GM18951 (cell line): ENCODE measurements around the gene RHBDL1.

ENCODE experiments used
- POLR2A ChIP-seq: IDR thresholded peaks from 4 replicates; pipeline ENCODE4 v1.6.1; 2011; ENCODE audit warnings: mild to moderate bottlenecking; ENCODE audit not compliant: insufficient read length, insufficient read depth; ENCODE audit errors: extremely low read depth
- in situ Hi-C: fragments of 300-500 bp; cut with MboI; formaldehyde crosslinking; loops from one replicate; pipeline ENCODE4 v1.12.0; 2022; ENCODE audit warnings: low sequenced_read_pairs, mixed read lengths, inconsistent platforms; ENCODE audit not compliant: unreplicated experiment

Gene RHBDL1

DNA sequence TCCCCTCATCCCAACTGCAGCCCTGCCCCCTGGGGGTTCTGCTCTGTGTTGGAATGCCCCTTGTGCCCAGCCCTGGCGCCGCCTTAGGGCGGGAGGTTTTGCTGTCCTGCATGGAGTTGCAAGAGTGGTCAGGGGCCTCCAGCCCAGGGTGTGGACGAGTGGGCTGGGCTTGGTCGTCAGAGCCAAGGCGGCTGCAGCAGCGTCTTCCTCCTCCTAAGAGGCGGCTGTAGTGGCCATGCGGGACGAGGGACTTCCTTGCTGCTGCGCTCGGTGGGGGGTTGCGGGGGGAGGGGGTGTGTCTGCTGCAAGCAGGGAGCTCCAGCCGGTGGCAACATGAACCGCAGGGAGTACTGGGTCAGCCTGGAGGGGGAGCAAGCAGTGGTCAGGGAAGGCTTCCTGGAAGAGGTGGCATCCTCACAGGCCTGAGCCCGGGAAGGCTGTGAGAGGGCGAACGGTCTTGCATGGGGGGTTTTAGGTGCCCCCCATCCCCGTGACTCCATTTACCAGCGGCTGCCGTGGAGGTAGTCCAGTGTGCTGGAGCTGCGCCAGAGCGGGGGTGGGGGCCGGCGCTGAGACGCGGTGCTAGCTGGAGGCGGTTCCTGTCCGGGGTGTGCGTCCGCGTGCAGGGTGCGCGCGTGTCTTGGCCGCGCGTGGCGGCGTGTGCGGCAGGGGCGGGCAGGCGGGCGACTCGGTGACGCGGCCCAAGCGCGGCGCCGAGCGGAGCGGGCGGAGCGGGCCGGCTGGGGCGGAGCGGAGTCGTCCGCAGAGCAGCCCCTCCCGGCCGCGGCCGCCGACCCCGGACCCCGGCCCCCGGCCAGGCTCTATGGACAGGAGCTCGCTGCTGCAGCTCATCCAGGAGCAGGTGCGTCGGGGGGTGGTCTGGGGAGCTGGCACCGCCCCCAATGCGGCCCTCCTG is at the start of gene RHBDL1:
TSS of gene RHBDL1 (plus strand) at position 704 of the 916 bp plus-strand sequence. CDS start at position 824, 120 bp downstream.
- in situ Hi-C loops = no loop called here
- no peak for TF ChIP-seq POLR2A

DNA sequence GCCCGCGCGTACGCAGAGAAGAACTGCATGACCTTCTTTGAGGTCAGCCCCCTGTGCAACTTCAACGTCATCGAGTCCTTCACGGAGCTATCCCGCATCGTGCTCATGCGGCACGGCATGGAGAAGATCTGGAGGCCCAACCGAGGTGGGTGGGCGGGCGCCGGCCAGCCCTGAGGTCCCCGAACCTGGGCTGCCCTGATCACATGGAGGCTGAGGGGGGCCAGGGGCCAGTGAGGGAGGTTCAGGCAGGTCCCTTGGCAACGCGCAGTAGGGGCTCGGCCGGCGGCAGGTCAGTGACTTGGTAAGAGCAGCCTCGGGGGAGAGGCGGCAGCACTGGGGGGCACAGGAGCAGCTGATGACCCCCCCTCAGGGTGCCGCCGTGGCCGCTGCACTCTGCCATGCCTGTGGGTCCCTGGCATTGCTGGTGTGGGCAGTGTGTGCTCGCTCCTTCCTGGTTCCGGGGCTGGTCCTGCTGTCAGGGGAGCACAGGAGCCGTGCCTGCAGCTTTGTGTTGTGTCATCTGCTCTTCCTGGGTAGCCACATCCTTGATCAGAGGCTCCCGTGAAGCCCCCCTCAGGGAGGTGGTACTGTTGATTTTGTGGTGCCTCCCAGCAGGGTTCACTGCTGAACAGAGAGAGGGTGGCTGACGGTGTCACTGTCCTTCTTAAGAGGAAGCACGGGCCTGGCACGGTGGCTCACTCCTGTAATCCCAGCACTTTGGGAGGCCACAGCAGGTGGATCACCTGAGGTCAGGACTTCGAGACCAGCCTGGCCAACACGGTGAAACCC is 49.3 kb upstream of the RHBDL1 start:
- in situ Hi-C loops = no loop called here

DNA sequence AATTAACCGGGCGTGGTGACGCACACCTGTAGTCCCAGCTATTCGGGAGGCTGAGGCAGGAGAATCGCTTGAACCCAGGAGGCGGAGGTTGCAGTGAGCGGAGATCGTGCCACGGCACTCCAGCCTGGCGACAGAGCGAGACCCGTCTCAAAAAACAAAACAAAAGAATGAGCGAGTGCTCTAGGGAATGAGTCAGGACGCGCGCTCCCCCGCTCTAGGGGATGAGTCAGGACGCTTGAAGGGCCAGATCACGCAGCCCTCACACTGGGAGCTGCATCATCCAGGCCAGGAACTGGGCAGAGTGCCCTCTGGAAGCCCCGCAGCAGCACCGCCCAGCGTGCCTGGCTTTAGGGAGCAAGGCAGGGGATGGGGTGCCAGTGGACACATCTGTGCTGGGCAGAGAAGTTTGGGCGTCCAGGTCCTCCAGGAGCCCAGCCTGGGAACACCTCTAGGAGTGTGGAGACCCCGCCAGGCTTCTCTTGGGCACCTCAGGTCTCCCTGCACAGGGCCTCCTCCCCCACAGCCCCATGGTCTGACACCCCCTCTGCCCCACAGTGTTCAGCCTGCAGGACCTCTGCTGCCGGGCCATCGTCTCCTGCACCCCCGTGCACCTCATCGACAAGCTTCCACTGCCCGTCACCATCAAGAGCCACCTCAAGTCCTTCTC is 48.6 kb upstream of the RHBDL1 start:
- no peak for TF ChIP-seq POLR2A
- in situ Hi-C loops = no loop called here

More for the DNA sequence above, 49.3 kb upstream of the RHBDL1 start:
- TF ChIP-seq POLR2A = no peak

DNA sequence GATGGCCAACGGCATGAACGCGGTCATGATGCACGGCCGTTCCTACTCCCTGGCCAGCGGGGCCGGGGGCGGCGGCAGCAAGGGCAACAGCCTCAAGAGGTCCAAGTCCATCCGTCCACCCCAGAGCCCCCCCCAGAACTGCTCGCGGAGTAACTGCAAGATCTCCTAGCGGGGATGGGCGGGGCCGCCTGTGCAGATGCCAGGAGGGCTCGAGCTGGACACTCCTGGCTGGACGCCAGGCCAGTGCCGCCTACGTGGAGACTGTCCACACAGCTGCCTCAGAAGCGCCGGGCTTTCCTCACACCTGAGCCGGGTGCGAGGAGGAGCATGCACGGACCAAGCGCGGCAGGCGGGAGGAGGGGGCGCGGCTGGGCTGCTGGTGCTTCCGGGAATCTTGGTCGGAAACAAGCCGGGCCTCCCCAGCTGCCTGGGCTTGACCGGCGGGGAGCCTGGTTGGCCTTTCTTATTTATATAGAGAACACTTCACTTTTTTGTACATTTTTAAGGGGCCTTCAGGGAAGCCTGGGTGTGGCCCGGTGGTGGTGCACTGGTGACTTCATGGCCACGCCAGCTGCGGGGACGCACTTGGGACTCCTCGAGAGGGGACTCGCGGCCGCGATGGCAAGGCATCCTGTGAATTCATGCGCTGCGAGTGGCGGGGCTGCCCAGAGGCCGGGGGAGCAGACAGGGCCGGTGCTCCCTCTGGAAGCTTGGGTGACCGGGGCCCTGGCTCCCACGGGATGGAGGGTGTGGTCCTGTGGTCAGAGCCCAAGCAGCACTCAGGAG is 47.8 kb upstream of the RHBDL1 start:
- in situ Hi-C loops = no loop called here
- no peak for TF ChIP-seq POLR2A

DNA sequence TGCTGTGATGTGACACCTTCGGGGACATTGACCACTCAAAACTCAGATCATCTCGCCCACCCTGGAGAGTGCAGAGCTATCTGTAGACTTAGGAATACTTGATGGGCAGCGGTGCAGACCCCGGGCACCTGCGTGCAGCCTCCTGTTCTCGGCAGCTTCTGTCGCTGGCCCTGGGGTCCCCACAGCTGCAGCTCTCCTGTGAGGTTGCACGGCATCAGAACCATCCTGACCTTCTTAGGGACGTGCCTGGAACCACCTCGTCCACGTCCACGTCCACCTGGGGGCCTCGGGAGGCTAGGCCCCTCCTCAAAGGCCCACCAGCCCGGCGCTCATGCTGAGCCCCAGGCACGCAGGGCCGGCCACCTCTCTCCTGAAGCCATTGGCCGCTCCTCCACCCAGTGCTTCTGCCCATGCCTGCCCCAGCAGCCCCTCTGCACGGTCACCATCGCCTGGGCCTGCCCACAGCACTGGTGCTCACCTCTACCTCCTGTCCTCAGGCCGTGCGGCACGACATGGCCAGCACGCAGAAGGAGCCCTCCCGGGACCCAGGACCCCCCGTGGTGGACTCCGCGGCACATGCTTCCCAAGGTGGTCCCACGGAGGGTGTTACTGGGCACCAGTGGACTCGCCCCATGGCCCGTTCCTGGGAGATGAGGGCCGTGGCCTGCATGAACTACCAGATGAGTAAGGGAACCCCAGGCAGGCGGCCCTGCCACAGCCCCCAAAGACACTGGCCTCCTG is 47.0 kb upstream of the RHBDL1 start:
- in situ Hi-C loops = no loop called here
- no peak for TF ChIP-seq POLR2A

DNA sequence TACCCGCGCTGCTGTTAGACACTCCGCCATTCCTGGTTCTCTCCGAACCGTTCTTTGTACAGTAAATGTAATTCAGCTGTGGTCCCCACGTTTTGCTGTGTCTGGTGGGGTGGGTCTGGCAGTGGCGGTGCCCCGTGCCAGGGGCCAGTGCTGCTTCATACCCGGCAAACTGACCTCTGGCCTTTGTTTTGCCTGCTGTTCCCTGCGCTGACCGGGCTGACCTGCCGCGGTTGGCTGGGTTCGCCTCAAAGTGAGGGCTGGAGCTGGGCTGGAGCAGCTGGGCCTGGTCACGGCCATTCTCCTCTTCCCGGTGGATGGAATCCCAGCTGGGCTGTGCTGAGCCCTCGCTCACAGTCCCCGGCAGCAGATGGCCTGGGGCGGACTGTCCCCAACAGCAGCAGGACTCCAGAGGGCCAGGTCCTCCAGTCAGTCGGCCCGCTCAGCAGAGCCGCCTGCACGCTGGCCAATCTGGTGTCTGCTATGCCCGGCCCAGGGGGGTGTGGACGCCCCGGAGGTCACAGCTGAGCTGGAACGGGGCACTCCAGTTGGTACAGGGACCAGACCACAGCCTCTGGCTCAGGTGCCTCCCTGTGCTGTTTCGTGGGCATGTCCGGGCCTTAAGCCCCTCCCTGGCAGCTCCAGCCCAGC is 46.2 kb upstream of the RHBDL1 start:
- TF ChIP-seq POLR2A = no peak
- in situ Hi-C loops = no loop called here

DNA sequence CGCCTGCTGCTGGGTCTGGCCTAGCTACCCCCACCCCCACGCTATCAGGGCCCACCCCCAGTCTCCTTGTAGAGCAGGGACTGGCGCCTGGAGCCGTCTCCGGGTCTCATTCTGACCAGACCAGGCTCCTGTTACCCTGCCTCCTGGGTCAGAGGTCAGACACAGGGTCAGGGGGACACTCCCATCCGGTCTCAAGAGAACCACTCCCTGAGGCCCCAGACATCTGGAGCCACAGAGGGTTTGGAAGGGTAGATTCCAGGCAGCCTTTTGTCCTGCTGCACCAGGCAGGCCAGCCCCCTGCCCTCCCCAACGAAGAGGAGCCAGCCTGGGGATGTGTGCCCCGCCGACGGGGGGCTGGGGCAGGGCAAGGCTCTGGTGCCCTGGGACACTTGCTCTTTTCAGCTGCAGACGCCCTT is 45.6 kb upstream of the RHBDL1 start:
- in situ Hi-C loops = no loop called here
- no peak for TF ChIP-seq POLR2A

DNA sequence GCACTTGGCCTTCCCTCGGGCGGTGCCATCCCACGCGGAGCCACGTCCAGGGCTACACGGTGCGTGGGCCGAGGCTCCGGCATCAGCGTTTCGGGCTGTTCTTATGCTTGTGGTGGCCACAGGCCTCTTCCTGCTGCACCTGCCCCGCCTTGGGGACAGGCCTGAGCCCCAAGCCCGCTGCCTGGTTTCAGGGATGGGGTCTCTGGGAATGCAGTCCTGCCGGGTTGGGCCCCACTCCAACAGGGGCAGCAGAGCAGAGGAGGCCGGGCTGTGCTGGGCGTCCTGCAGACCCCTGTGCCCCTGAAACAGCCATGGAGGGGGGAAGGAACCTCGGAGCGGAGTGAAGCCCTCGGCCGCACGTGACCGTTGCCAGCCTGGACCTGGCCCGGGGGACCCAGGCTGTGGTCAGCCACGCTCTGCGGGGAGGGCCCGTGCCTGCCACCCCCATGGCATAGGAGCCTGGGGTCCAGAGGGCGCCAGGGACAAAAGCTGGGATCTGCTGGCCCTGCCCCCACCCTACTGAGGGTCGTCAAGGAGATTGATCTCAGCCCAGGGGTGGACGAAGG is 45.1 kb upstream of the RHBDL1 start:
- in situ Hi-C loops = no loop called here
- no peak for TF ChIP-seq POLR2A

DNA sequence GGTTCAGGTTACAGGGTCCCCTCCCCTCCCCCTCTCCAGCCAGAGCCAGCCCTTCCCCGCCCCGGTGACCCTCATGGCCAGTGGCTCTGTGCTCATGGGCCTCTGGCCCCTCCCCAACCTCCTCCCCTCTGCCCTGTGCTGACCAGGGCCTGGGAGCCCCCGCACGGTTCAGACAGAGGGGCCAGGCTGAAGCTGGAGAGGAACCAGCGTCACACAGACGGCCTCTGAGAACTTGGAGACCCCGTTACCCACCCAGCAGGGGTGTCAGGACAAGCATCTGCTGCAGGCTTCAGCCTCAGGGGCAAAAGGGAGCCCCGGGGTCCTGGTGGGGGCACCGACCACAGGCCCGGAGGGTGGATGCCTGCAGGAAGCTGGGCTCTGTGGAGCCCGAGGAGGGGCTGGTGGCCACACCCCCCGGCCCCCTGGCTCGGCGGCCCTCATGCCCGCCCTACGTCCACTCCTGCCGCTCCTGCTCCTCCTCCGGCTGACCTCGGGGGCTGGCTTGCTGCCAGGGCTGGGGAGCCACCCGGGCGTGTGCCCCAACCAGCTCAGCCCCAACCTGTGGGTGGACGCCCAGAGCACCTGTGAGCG is 44.6 kb upstream of the RHBDL1 start, which contains the start of gene WFIKKN1:
TSS of gene WFIKKN1 (plus strand) at position 171 of the 591 bp plus-strand sequence. CDS start at position 440, 269 bp downstream.
- in situ Hi-C loops = no loop called here
- TF ChIP-seq POLR2A = no peak

DNA sequence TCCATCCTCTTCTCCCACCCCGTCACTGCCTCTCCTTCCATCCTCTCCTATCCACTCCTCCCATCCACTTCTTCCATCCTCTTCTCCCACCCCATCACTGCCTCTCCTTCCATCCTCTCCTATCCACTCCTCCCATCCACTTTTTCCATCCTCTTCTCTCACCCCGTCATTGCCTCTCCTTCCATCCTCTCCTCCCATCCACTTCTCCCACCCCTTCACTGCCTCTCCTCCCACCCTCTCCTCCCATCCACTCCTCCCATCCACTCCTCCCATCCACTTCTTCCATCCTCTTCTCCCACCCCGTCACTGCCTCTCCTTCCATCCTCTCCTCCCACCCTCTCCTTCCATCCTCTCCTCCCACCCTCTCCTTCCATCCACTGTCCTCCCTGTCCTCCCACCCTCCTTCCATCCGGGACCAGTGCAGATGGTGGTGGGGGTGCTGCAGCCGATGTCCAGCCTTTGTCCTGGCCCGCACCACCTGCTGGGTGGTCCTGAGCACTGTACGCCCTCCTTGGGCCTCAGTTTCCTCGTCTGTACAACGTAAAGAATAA is 43.6 kb upstream of the RHBDL1 start:
- in situ Hi-C loops = no loop called here
- TF ChIP-seq POLR2A = no peak
